ENCODE measurements around the gene SEMA4D. TPM values are rescaled to one million over a fixed set of nuclear protein-coding genes. Genes with fewer than 3 reads are reported as not detected.

SEMA4D gene
- total and polyA plus RNA-seq, 2 of the 13 experiments (the other 11 are each of a cell fraction or from before 2014, with no cell fraction given) = 0.13 to 0.16 TPM

- no peak for TF ChIP-seq NFKB2 (CRISPR knock-in tag; IDR thresholded peaks at IDR 0.05; ENCODE audit: borderline replicate concordance)
Measured at GRCh38 chr9:89432986-89433530, 64.9 kb downstream of the SEMA4D start (continued).

- H3K9me3 ChIP-seq (ENCODE audit: low read length) = no peaks in the 10 kb centered on the region
- in situ Hi-C loops (cut with HindIII; ENCODE audit: extremely low pct_ligation_motif_present, low pct_unique_long_range_greater_than_20kb) = no loop called here
- FAIRE-seq = no peak
- H3K4me2 ChIP-seq (ENCODE audit: low read depth, low read length) = no peak overlapping the region
- ATAC-seq = no peak
- no peak for DNase-seq (ENCODE audit: low spot score)
- H3K79me2 ChIP-seq (ENCODE audit: insufficient read depth, low read length) = no peaks in the 10 kb centered on the region
- no peaks in the 10 kb centered on the region for H4K20me1 ChIP-seq (ENCODE audit: insufficient read depth, low read length)
- no peaks in the 10 kb centered on the region; a peak in 1 of 5 replicates for H3K27me3 ChIP-seq (ENCODE audit: control insufficient read depth in 1 of 2, insufficient read depth in 2 of 2, low read length in 2 of 2)
- no peak overlapping the region for H2AFZ ChIP-seq (ENCODE audit: low read length)
- ChIA-PET POLR2A (no interaction called here), CTCF (ENCODE audit: low intra/inter-chr PET ratio, low total read pairs) (no interaction called here)
- H3K4me1 ChIP-seq (ENCODE audit: insufficient read depth, low read length) = peaks cover 8% of the 10 kb centered on the region
- no peaks in the 10 kb centered on the region for H3K36me3 ChIP-seq (replicated peaks in 1 of 2; ENCODE audit: control insufficient read depth in 1 of 2, insufficient read depth in 2 of 2, low read length in 2 of 2)
- no TSS peak for BruUV-seq (replicated peaks)
- WGBS (ENCODE audit: low lambda C conversion rate) = 46% methylated on average over 5 of the region's 6 CpGs
- no peak overlapping the region for H3K27ac ChIP-seq (ENCODE audit: extremely low read length, insufficient read depth, low read length)
- no peak overlapping the region for H3K9ac ChIP-seq (ENCODE audit: insufficient read depth, low read depth, low read length)
- intact Hi-C loops (cut with micrococcal nuclease; ENCODE audit: unreplicated experiment) = no loop called here
- no peak overlapping the region for H3K4me3 ChIP-seq (replicated peaks in 1 of 3; ENCODE audit: insufficient read depth in 1 of 3, low read depth in 2 of 3, low read length in 3 of 3)
- TF ChIP-seq FIP1L1 (IDR thresholded peaks at IDR 0.05; ENCODE audit: borderline replicate concordance, insufficient read depth, low read depth, low read length) = no peak
- TF ChIP-seq ZNF354B (CRISPR knock-in tag; IDR thresholded peaks at IDR 0.05) = no peak
- TF ChIP-seq ASH2L (IDR thresholded peaks at IDR 0.05; ENCODE audit: insufficient read length, low read depth, low read length) = no peak
- TF ChIP-seq MYNN (CRISPR knock-in tag; IDR thresholded peaks at IDR 0.05; ENCODE audit: low read depth) = no peak
- TF ChIP-seq ZNF761 (CRISPR knock-in tag; conservative IDR thresholded peaks at IDR 0.05) = no peak
- no peak for TF ChIP-seq BHLHE40 (IDR thresholded peaks at IDR 0.05; ENCODE audit: low read length)
- no peak for TF ChIP-seq TBP (CRISPR knock-in tag; IDR thresholded peaks at IDR 0.05)
- TF ChIP-seq ATF4 (CRISPR knock-in tag; IDR thresholded peaks at IDR 0.05) = no peak
- TF ChIP-seq NR1H2 (CRISPR knock-in tag; IDR thresholded peaks at IDR 0.05; ENCODE audit: borderline replicate concordance, low read depth) = no peak
- TF ChIP-seq AGO1 (IDR thresholded peaks at IDR 0.05; ENCODE audit: low read depth, low read length, poor library complexity, severe bottlenecking) = no peak
- TF ChIP-seq TFDP1 (CRISPR knock-in tag; IDR thresholded peaks at IDR 0.05; ENCODE audit: borderline replicate concordance) = no peak
- no peak for TF ChIP-seq ISL2 (CRISPR knock-in tag; IDR thresholded peaks at IDR 0.05)
- no peak for TF ChIP-seq NFE2 (CRISPR knock-in tag; IDR thresholded peaks at IDR 0.05)
- TF ChIP-seq ZNF530 (CRISPR knock-in tag; IDR thresholded peaks at IDR 0.05; ENCODE audit: low read depth) = no peak
- no peak for TF ChIP-seq ZNF280D (CRISPR knock-in tag; IDR thresholded peaks at IDR 0.05)
- TF ChIP-seq ZNF775 (CRISPR knock-in tag; IDR thresholded peaks at IDR 0.05; ENCODE audit: borderline replicate concordance) = no peak
Measured at GRCh38 chr9:89431930-89432725, 65.8 kb downstream of the SEMA4D start.
